Measurements from ENCODE around the gene GALNS.
A peak's percentile ranks its signal among the peaks of the same experiment; 100 is the strongest.

Gene GALNS

GRCh38 chr16:88874938-88875599, 18.3 kb upstream of the GALNS start:
- DNase-seq: no peak

- no peak for DNase-seq
Measured at GRCh38 chr16:88872650-88873331, 16.0 kb upstream of the GALNS start.

GRCh38 chr16:88871730-88872416, 15.1 kb upstream of the GALNS start:
- DNase-seq: no peak

- DNase-seq: no peak
Measured at GRCh38 chr16:88871349-88871702, 14.6 kb upstream of the GALNS start.

GRCh38 chr16:88870608-88871348, 14.0 kb upstream of the GALNS start:
- no peak for DNase-seq

GRCh38 chr16:88869673-88869980, 12.9 kb upstream of the GALNS start:
- no peak for DNase-seq

GRCh38 chr16:88868974-88869672, 12.4 kb upstream of the GALNS start:
- DNase-seq: no peak

GRCh38 chr16:88867581-88868246, 11.0 kb upstream of the GALNS start:
- DNase-seq: no peak

- no peak for DNase-seq
Measured at GRCh38 chr16:88866151-88866920, 9.6 kb upstream of the GALNS start, which contains the start of gene PABPN1L. PABPN1L (minus strand) TSS chr16:88866660; CDS start chr16:88866606, 54 bp downstream.

GRCh38 chr16:88865742-88866141, 9.0 kb upstream of the GALNS start:
- DNase-seq: no peak

- DNase-seq: no peak
Measured at GRCh38 chr16:88865310-88865709, 8.6 kb upstream of the GALNS start.

- DNase-seq: no peak
Measured at GRCh38 chr16:88864521-88864920, 7.8 kb upstream of the GALNS start.

- DNase-seq: no peak
Measured at GRCh38 chr16:88864099-88864498, 7.4 kb upstream of the GALNS start.

GRCh38 chr16:88863426-88863825, 6.7 kb upstream of the GALNS start:
- DNase-seq: no peak

- DNase-seq: no peak
Measured at GRCh38 chr16:88862968-88863367, 6.2 kb upstream of the GALNS start.

GRCh38 chr16:88861359-88861758, 4.6 kb upstream of the GALNS start:
- no peak for DNase-seq

- no peak for DNase-seq
Measured at GRCh38 chr16:88859381-88860091, 2.8 kb upstream of the GALNS start.

GRCh38 chr16:88857728-88858339, 1.1 kb upstream of the GALNS start:
- peak; percentile 59 for DNase-seq

- DNase-seq: peak; percentile 24
Measured at GRCh38 chr16:88856122-88856827, 472 bp downstream of the GALNS start.

- peak; percentile 12 for DNase-seq
Measured at GRCh38 chr16:88855736-88856121, 1.0 kb downstream of the GALNS start.
